Gastroesophageal sphincter (tissue), 3 donors: ENCODE measurements around the gene CYSTM1.

Source experiments
- POLR2A ChIP-seq, 2 donors: fragments of 450-650 bp; IDR thresholded peaks; one replicate each; pipeline ENCODE4 v1.6.1; 2017; ENCODE audit warnings: antibody characterized with exemption in 2 of 2, mild to moderate bottlenecking in 2 of 2, moderate library complexity in 1 of 2
- POLR2AphosphoS5 ChIP-seq: sonication (generic); formaldehyde crosslinking; IDR thresholded peaks from one replicate; pipeline ENCODE4 v1.6.1; 2017; ENCODE audit warnings: antibody characterized with exemption
- TF ChIP-seq, protein P1 (sequence below), 4 experiments: fragments of 200-600 bp in 2 of 4; fragments of 450-650 bp in 2 of 4; sonication (generic) in 1 of 4; IDR thresholded peaks; one replicate each; pipeline ENCODE4 v1.5.1; 2017 to 2019; ENCODE audit warnings: antibody characterized with exemption in 4 of 4, mild to moderate bottlenecking in 2 of 4, moderate library complexity in 2 of 4

DNA sequence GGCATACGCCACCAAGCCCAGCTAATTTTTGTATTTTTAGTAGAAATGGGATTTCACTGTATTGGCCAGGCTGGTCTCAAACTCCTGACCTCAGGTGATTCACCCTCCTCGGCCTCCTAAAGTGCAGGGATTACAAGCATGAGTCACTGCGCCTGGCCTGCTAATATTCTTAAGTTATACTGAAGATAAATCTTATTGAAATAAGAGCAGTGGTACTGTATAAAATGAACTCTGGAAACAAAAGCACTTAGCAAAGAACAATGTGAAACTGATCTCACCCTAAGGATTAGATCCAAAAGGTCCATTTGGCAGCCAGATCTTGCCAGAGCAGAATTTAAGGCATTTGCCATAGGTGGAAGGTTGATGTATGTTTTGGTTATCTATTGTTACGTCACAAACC, 27.1 kb downstream of the CYSTM1 start:
- TF ChIP-seq, protein P1, sequence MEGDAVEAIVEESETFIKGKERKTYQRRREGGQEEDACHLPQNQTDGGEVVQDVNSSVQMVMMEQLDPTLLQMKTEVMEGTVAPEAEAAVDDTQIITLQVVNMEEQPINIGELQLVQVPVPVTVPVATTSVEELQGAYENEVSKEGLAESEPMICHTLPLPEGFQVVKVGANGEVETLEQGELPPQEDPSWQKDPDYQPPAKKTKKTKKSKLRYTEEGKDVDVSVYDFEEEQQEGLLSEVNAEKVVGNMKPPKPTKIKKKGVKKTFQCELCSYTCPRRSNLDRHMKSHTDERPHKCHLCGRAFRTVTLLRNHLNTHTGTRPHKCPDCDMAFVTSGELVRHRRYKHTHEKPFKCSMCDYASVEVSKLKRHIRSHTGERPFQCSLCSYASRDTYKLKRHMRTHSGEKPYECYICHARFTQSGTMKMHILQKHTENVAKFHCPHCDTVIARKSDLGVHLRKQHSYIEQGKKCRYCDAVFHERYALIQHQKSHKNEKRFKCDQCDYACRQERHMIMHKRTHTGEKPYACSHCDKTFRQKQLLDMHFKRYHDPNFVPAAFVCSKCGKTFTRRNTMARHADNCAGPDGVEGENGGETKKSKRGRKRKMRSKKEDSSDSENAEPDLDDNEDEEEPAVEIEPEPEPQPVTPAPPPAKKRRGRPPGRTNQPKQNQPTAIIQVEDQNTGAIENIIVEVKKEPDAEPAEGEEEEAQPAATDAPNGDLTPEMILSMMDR (IDR thresholded peaks at IDR 0.05): no peak
- TF ChIP-seq POLR2A (IDR thresholded peaks at IDR 0.05) (no peak), POLR2AphosphoS5 (no peak)
